HEK293 (cell line): Measurements from ENCODE around the gene UBE3C.

Experiments
- CTCF ChIP-seq: fragments of 450-650 bp; formaldehyde crosslinking; IDR thresholded peaks from 2 replicates; pipeline ENCODE4 v1.5.1; 2016; ENCODE audit warnings: missing biosample characterization, missing genetic modification characterization
- KLF16 ChIP-seq: fragments of 450-650 bp; formaldehyde crosslinking; IDR thresholded peaks from 2 replicates; pipeline ENCODE4 v1.5.1; 2017; ENCODE audit warnings: missing biosample characterization, missing genetic modification characterization
- REST ChIP-seq: fragments of 450-650 bp; formaldehyde crosslinking; IDR thresholded peaks from 2 replicates; pipeline ENCODE4 v1.5.1; 2016; ENCODE audit warnings: missing biosample characterization, missing genetic modification characterization
- SETDB1 ChIP-seq: IDR thresholded peaks from one replicate; pipeline ENCODE4 v1.6.1; 2017; ENCODE audit warnings: mild to moderate bottlenecking, low read length, moderate library complexity, mixed read lengths; ENCODE audit not compliant: insufficient read length
- SP2 ChIP-seq: fragments of 450-650 bp; formaldehyde crosslinking; IDR thresholded peaks from 2 replicates; pipeline ENCODE4 v1.5.1; 2016; ENCODE audit warnings: missing biosample characterization, missing genetic modification characterization
- TCF7L2 ChIP-seq: IDR thresholded peaks from 2 replicates; pipeline ENCODE4 v1.6.1; 2011; ENCODE audit warnings: low read depth, mild to moderate bottlenecking, inconsistent platforms, low read length, moderate library complexity, borderline replicate concordance
- TRIM28 ChIP-seq: IDR thresholded peaks from 2 replicates; pipeline ENCODE4 v1.6.1; 2011; ENCODE audit warnings: low read length, control low read depth, borderline replicate concordance
- ZNF146 ChIP-seq: fragments of 450-650 bp; formaldehyde crosslinking; IDR thresholded peaks from 2 replicates; pipeline ENCODE4 v1.5.1; 2016; ENCODE audit warnings: missing biosample characterization, missing genetic modification characterization
- ZNF404 ChIP-seq: fragments of 450-650 bp; formaldehyde crosslinking; IDR thresholded peaks from 2 replicates; pipeline ENCODE4 v1.5.1; 2017; ENCODE audit warnings: missing biosample characterization, missing genetic modification characterization
- ZNF426 ChIP-seq: fragments of 450-650 bp; formaldehyde crosslinking; IDR thresholded peaks from 2 replicates; pipeline ENCODE4 v1.5.1; 2017; ENCODE audit warnings: missing biosample characterization, missing genetic modification characterization, mild to moderate bottlenecking, inconsistent platforms, moderate library complexity
- ZNF624 ChIP-seq: fragments of 450-650 bp; formaldehyde crosslinking; IDR thresholded peaks from 2 replicates; pipeline ENCODE4 v1.5.1; 2017; ENCODE audit warnings: missing biosample characterization, missing genetic modification characterization
- ZNF658 ChIP-seq: fragments of 450-650 bp; formaldehyde crosslinking; IDR thresholded peaks from 2 replicates; pipeline ENCODE4; 2016; ENCODE audit warnings: missing biosample characterization, missing genetic modification characterization
- ZNF704 ChIP-seq: fragments of 450-650 bp; formaldehyde crosslinking; IDR thresholded peaks from 2 replicates; pipeline ENCODE4 v1.5.1; 2016; ENCODE audit warnings: missing biosample characterization, missing genetic modification characterization
- ZNF830 ChIP-seq: fragments of 450-650 bp; IDR thresholded peaks from 2 replicates; pipeline ENCODE4 v1.5.0; 2018; ENCODE audit warnings: missing biosample characterization, missing genetic modification characterization, low read depth, mild to moderate bottlenecking, moderate library complexity

- no peak for TF ChIP-seq ZNF830
- TF ChIP-seq REST (tag by site-specific recombination), result no peak
- no peak for TF ChIP-seq ZNF658
- no peak for TF ChIP-seq CTCF (tag by site-specific recombination)
- TF ChIP-seq KLF16, result no peak
- TF ChIP-seq ZNF426 (tag by site-specific recombination), result no peak
- no peak for TF ChIP-seq ZNF146
- TF ChIP-seq SETDB1, result no peak
- TF ChIP-seq TRIM28, result no peak
- TF ChIP-seq ZNF404, result no peak
- TF ChIP-seq SP2 (tag by site-specific recombination), result no peak
- TF ChIP-seq ZNF704 (tag by site-specific recombination), result no peak
- no peak for TF ChIP-seq ZNF624 (tag by site-specific recombination)
- no peak for TF ChIP-seq TCF7L2
These were observed 142.7 kb downstream of the UBE3C start for GRCh38 chr7:157281221-157281998.
